HG02973 (cell line): ENCODE data around the gene HBP1.
"Not testable (repeated sequence)": the region's sequence is repeated elsewhere in the genome, so short reads cannot be mapped to it uniquely, and the experiment has no call there.

ENCODE experiments used
- ATAC-seq: cut with Tn5 transposase; IDR thresholded peaks from one replicate; pipeline ENCODE4 v1.9.1; 2021; ENCODE audit warnings: moderate library complexity; ENCODE audit not compliant: unreplicated experiment

HBP1 gene

DNA sequence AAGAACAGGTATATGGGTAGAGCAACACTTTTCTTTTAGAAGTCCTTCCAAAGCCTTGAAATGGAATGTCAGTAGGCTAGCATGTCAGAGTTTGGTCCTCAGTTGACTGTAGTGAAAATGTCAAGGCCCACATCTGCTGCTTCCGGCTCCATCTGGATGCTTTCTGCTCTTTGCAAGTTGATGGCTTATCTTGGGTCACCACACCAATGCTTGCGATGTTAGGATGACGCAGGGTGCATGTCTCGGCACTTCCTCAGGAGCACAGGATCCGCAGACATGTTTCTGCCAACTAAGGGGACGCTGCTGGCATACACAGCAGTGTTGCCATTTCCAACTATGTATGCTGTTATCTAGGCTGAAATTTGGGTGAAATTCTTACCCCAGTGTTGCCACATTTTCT lies 14.0 kb upstream of the HBP1 start:
- ATAC-seq: no peak

DNA sequence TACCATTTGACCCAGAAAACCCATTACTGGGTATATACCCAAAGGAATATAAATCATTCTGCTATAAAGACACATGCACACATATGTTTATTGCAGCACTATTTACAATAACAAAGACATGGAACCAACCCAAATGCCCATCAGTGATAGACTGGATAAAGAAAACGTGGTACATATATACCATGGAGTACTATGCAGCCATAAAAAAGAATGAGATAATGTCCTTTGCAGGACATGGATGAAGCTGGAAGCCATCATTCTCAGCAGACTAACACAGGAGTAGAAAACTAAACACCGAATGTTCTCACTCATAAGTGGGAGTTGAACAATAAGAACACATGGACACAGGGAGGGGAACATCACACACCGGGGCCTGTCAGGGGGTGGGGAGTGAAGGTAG lies 13.1 kb upstream of the HBP1 start:
- ATAC-seq: not testable (repeated sequence)

DNA sequence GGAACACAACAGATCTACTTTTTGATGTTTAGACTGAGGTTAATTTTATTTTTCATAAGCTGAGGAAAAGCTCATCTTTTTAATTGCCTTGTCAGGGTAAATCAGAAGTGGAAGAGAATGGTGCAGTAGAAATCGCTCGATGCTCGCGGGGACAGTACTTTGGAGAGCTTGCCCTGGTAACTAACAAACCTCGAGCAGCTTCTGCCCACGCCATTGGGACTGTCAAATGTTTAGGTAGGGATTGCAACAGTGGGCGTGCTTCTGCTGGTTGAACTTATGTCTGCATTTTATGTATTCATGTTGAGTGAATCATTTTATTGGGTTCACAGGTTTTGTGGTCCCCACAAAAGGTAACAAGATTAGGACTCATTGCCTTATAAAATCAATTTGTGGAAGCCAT lies 11.7 kb upstream of the HBP1 start:
- no peak for ATAC-seq

DNA sequence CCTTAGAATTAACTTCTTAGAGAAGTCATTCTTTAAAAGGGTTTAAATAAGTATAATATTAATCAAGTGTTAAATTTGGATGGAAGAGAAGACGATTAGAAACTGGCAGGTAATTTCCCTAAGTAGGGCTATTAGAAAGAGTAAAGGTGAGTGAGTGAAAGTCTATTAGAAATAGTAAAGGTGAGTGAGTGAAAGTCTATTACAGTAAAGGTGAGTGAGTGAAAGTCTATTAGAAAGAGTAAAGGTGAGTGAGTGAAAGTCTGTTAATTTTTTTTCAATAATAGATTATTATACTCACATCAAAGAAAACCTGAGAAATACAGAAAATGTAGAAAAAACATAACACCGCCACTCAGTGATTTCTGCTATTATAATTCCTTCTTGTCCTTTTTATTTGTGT lies 10.8 kb upstream of the HBP1 start:
- no peak for ATAC-seq

DNA sequence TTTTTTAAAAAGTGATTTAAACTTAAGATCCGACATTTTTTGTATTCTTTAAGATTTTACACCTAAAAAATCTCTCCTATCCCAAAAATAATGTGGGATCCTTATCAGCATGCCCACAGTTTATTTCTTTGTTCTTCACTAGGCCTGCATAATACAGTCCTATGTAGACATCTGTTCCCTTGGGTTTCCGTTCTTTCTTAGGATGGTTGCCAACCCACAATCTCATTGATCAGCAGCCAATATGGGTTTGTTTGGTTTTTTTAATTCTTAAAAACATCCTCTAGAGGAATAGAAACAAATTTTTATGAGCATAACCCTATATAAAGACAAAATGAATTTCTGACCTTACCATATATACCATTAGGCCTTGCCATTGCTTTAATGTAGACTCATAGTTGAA lies 8.4 kb upstream of the HBP1 start:
- ATAC-seq: no peak

DNA sequence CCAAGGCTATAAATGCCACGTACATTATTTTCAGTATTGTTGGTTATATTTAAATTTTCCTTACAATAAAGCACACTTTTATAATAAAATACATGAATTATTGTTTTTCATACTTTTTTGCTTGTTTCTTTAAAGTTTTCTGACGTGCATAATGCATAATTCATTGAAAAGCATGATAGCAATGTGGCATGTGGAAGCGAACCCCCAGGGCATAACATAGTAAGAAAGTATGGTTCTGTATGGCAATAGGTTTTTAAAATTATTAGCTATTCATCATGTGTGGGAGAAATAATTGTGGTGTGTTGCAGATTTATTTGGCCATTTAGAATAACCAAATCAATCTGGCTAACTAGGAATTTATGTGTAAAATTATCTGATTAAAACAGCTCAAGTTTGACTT lies 7.4 kb upstream of the HBP1 start:
- no peak for ATAC-seq

DNA sequence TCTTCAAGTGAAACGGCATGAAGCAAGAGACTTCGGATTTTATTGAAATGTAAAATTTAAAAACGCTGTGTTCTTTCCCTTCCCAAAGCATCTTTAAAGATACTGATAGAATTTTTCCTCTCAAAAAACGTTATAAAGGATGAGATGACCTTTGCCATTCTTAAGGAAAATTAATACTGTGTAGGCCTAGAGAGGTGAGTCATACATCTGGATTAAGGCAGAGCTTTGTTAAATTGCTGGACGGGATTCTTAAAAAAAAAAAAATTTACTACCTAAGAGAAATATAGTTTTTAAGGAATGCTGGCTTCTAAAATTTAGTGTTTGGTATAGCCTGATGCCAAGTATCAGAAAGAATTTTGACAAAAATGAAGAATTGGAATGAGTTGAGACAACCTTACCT lies 6.3 kb upstream of the HBP1 start:
- no peak for ATAC-seq

DNA sequence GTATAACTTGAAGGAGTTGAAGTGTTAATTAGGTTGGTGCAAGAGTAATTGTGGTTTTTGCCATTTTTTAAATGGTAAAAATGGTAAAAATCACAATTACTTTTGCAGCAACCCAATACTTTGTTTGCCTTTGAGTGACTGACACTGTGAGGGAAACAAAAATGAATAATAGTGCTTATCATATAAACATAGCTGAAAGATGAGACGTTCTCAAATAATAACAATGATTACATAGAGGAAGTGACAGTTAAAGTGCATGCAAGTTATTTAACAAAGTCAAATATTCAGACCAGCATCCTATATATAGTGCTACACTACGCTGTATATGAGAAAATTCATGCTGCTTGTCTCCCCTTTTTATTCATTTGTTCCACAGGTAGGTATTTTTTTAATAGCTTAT lies 4.7 kb upstream of the HBP1 start:
- ATAC-seq: no peak

DNA sequence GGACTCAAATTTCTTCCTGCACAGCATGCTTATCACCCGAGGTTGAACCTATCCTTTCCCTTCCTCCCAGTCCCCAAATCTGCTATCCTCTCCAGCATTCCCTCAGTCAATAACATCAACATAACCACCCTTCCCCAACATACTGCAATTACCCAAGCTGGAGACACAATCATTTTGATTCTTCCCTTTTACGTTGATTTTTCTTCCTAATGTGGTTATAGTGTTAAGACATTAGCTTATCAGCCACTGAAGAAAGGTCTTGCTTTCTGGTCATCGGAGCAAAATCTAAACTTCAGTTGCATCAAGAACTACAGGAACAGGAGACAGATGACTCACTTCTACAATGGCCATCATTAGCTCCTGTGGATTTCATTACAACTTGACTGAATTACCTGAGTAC lies 3.5 kb upstream of the HBP1 start:
- no peak for ATAC-seq

DNA sequence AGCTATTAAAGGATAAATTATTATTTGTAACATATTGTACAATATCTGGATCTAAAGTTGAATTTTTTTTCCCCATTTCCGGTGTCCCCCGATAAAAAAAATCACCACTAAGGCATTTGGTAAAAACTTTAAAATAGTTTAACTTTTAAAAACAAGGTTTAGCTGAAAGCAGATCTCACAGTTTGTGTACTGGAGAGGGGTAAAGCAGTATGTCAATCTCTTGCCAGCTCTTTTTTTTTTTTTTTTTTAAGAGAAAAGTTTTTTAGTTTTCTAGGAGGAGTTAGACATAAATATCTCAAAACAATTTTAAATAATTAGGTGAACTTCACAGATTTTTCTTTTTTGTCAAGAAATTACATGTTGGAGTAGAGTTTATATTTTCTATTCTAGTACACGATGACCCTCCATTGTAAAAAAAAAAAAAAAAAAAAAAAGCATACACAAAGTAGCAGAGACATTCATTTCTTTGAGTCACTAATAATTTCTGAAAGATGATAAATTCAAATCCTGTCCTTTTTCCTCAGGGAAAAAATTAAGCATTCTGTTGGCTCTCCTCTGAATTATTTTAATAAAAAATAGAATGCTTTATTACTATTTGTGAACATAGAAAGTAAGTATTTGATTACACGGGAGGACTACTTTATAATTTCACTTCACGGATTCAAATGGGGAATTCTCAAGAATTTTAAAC lies 1.9 kb upstream of the HBP1 start:
- ATAC-seq: no peak

DNA sequence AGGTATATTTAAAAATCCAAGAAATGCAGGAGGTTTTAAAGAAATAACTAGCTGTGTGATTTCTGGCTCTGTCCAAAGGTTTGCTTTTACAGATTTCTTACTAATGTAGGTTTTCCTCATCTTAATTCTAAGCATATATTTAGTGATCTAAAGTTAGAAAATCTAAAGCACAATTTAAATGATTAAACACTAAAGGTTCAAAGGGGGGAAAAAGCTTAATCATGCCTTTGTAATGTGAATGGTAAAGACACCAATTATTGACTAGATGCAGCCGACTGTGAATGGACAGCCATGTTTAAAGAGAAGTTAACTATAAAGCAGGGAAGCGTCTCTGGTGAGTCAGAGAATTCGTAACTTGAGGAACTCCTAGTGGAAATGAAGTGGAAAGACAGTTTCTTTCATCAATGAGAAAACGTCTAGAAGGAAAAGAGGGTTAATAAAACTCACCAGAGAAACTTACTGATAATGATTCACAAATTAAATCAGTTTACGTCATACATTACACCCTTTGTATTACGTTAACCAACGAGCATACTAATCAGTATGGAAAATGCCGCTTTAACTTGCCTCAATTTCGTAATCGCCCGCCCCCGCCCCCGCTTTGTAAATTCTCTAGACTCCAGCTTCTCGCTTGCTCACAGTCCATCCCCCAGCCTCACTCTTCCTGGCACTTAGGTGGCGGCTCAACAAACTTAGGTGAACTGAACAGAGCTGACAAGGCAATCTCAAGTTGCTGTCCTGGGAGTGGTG lies 1.1 kb upstream of the HBP1 start:
- no peak for ATAC-seq

DNA sequence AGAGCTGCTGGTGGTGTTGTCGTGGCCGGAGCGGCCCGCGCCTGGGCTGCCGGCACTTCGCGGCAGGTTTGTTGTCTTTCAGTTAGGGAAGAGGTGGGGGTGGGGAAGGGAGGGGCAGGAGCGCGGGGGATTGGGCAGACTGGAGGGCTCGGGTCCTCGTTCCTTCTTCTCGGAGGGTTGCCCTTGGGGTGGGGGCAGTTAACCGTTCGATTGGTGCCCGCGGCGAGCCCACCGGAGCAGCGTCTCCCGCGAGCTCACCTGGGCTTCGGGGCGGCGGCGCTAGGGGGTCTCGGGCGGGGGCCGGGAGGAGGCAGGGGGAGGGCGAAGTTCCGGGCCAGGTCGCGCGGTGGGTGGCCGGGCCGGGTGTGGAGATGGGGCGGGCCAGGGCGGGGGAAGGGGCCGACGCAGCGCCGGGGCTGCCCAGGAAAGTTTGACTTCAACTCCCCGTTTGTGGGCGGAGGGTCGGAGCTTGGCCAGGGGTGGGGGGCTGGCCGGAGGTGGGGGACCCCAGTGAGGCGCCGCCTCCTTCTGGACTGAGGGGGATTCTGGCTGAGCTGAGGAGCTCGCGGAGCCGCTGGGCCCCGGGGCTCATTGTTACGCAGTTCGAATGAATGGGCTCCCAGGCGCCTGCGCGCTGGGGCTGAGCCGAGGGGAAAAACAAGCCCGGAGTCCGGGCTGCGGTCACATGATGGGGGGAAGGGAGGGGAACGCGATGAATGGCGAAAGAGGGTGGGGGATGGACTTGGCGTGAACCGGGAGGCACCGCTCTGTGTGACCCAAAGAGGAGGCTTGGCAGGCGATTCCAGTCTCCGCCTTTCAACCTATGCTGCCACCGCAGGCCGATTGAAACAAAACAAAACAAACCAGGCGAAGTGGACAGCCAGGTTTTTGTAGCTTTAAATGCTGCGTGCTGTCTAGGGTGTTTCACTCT lies 582 bp downstream of the HBP1 start:
- peak; percentile 21 for ATAC-seq

DNA sequence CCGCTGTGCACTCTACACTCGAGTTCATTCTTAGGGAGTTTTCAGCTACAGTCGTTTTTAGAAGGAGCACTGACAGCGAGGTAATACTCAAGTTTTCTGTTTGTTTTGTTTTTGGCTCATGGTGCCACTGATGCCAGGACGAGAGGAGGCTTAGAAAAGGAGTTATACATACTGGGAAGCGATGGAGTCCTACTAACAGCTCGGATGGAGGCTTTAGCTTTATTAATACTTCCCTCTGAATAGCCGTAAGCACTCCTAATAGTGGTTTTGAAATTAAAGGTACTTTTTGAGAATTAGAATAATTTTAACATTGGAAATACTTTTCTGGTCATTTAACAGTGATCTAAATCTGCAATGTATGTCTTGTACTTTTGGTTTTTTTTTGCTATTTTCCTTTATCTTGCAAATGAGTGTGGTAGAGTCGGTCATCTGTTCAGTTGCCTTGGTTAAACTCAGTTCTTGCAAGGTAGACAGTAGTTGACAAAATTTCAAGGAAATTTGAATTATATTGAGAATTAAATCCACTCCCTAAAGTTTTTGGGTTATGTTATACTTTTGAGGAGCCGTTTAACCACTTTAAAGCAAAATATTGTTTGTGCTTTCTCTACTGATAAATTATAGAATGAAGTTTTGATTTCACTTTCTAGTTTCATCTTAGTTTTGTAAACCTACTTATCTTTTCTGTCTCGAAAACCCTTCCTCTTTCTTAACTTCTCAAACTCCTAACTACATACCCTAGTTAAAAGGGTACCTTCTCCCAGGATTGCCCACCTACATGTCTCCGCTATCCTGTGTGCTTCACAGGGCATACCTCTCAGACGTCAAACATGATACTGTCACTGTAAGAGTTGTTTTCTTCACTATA lies 1.5 kb downstream of the HBP1 start:
- no peak for ATAC-seq

DNA sequence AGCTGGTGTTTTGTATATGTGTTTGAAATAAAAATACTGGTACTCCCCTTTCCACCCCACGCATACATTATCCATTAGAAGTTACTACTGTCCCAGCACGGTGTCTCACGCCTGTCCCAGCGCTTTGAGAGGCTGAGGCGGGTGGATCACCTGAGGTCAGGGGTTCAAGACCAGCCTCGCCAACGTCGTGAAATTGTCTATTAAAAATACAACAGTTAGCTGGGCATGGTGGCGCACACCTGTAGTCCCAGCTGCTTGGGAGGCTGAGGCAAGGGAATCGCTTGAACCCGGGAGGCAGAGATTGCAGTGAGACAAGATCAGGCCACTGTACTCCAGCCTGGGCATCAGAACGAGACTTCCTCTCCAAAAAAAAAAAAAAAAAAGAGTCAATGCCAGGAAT lies 2.7 kb downstream of the HBP1 start:
- ATAC-seq: no peak

DNA sequence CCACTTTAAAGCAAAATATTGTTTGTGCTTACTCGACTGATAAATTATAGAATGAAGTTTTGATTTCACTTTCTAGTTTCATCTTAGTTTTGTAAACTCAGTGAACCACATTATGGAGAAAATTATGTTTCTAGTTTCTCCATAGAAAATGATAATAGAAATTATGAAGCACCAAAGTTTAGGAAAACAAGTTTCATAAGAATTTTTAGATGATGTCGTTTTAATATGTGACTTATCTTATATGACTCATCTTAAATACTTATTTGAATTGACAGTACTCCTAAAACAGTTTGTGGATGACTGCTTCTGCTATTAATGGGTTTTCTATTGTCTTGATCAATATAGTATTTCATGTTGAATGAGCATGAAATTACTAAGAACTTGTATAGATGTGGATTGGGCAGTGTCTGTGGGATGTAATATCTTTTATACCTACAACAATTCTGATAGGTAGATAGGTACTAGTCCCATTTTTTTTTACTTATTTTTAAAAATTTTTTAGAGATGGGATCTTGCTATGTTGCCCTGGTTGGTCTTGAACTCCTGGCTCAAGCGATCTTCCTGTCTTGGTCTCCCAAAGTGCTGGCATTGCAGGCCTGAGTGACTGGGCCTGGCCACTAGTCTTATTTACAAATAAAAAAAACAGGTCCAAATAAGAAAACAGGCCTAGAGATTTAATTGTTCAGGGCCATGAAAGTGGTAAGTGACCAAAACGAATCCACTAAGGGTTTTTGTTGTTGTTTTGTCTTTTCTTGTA lies 3.7 kb downstream of the HBP1 start:
- no peak for ATAC-seq

DNA sequence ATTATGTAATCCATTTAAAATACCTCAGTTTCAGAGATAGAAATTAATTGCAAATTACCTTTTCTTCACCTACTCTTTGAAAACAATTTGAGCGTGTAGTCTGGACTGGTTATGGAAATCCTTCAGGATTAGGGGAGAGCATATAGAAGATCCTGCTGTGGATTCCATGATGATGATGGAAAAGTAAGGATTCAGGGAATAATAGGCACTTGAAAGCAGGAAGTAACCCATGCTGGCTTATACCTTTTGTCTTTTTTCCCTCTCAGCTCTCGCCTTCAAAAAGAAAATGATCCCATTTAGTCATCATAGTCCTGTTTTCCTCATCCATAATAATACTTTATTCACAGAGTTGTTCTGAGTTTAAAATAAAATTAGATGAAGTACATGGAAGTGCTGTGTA lies 4.4 kb downstream of the HBP1 start:
- ATAC-seq: no peak

DNA sequence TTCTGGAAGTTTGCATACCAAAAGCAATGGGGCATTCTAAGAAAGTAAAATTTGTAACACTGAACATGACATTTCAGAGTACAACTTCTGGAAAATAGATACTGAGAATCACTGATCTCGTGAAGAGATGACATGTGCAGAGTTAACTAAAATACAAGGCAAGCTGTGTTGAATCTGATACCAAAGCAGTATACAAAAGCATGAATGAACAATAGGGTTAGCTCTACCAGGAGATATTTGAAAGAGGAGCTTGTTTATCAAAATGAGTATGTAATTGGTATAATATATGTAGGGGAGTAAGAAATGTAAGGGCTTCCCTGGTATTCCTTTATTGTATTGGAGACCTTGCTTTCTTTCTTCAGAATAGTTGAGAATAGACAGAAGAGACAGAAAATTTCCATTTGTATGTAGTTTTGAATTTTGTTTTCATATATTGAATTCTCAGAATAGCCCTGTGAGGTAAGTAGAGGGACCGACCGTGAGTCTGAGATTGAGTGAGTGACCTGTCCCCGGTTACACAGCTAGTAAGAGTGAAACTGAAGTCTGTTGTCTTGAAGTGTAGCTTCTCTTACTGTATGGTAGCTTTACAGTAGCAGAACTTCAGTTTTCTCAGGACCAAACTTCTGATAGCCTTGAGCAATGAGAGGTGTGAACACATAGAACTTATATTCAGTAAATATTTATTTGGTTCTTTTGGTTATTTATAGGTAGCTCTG lies 5.0 kb downstream of the HBP1 start:
- peak; percentile 56 for ATAC-seq

DNA sequence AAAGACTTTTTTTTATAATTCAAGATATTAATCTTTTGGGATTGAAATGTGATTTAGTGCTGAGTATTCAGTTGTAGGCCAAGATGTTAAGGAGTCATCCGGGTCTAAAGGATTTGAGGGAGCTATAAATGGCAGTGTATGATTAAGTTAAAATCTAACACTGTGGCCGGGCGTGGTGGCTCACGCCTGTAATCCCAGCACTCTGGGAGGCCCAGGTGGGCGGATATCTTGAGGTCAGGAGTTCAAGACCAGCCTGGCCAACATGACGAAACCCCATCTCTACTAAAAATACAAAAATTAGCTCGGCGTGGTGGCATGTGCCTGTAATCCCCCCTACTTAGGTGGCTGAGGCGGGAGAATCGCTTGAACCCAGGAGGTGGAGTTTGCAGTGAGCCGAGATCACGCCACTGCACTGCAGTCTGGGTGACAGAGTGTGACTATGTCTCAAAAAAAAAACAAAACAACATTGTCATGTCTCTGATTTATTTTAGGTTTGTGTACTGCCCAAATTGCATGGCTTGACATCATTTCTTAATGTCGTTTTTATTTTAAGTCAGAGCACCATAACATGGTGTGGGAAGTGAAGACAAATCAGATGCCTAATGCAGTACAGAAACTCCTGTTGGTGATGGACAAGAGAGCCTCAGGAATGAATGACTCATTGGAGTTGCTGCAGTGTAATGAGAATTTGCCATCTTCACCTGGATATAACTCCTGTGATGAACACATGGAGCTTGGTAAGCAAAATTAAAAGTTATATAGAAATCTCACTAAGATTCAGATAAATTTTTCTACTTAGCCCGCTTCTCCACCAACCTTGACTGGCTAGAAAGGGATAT lies 10.7 kb downstream of the HBP1 start:
- no peak for ATAC-seq

DNA sequence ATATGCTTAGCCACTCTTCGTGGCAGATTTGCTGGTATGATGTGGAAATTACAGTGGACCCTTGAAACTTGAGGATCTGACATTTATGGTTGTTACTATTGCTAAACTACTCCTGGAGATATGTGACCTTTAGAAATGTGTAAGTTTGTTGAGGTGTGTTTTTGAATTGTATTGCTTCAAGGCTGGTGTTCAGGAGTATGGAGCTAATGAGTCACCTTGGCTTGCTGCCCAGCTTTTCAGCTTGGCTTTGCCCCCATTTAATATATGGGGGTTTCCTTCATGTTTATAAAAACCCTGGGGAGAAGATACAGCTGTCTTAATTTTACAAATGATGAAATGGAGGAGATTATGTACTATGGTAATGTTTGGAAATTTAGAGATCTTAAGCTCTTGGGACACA lies 11.6 kb downstream of the HBP1 start:
- ATAC-seq: no peak
